Measurements from ENCODE around the gene GADD45A. TPM values are rescaled to one million over a fixed set of nuclear protein-coding genes. Genes with fewer than 3 reads are reported as not detected.

Gene GADD45A
- total and polyA plus RNA-seq, 9 of the 15 experiments (the other 6 are each of a cell fraction or from before 2014, with no cell fraction given) = 21.3 to 156 (median 62.1) TPM

DNA sequence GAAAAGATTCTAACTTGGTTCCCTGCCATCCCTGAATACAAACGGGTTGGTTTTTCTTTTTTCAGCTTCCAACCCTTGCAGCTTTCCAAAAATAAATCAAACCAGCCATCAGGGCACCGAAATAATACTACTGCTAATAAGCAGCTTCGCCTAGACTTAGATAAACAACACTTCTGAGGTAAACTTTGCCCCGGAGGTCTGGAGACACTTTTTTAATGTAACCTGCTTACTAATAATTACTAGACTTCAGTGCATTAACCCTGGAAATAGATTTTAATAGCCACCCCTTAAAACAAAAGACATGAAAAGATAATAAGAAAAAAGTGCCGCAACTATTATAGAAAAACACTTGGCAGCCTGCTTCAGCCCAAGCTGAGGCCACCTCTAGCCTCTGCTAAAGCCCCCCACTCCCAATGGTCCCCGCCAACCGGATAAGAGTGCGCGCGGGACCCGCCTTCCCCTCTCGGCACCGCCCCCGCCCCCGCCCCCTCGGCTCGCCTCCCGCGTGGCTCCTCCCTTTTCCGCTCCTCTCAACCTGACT, 405 bp upstream of the GADD45A start (continued):
- TF ChIP-seq, protein P1, sequence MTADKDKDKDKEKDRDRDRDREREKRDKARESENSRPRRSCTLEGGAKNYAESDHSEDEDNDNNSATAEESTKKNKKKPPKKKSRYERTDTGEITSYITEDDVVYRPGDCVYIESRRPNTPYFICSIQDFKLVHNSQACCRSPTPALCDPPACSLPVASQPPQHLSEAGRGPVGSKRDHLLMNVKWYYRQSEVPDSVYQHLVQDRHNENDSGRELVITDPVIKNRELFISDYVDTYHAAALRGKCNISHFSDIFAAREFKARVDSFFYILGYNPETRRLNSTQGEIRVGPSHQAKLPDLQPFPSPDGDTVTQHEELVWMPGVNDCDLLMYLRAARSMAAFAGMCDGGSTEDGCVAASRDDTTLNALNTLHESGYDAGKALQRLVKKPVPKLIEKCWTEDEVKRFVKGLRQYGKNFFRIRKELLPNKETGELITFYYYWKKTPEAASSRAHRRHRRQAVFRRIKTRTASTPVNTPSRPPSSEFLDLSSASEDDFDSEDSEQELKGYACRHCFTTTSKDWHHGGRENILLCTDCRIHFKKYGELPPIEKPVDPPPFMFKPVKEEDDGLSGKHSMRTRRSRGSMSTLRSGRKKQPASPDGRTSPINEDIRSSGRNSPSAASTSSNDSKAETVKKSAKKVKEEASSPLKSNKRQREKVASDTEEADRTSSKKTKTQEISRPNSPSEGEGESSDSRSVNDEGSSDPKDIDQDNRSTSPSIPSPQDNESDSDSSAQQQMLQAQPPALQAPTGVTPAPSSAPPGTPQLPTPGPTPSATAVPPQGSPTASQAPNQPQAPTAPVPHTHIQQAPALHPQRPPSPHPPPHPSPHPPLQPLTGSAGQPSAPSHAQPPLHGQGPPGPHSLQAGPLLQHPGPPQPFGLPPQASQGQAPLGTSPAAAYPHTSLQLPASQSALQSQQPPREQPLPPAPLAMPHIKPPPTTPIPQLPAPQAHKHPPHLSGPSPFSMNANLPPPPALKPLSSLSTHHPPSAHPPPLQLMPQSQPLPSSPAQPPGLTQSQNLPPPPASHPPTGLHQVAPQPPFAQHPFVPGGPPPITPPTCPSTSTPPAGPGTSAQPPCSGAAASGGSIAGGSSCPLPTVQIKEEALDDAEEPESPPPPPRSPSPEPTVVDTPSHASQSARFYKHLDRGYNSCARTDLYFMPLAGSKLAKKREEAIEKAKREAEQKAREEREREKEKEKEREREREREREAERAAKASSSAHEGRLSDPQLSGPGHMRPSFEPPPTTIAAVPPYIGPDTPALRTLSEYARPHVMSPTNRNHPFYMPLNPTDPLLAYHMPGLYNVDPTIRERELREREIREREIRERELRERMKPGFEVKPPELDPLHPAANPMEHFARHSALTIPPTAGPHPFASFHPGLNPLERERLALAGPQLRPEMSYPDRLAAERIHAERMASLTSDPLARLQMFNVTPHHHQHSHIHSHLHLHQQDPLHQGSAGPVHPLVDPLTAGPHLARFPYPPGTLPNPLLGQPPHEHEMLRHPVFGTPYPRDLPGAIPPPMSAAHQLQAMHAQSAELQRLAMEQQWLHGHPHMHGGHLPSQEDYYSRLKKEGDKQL (CRISPR knock-in tag; IDR thresholded peaks at IDR 0.05; ENCODE audit: borderline replicate concordance) = no peak
- TF ChIP-seq MTA1 (IDR thresholded peaks at IDR 0.05; ENCODE audit: borderline replicate concordance) = no peak
- TF ChIP-seq EGR1 (conservative IDR thresholded peaks at IDR 0.05) = peak; percentile 86
- TF ChIP-seq, protein P2, sequence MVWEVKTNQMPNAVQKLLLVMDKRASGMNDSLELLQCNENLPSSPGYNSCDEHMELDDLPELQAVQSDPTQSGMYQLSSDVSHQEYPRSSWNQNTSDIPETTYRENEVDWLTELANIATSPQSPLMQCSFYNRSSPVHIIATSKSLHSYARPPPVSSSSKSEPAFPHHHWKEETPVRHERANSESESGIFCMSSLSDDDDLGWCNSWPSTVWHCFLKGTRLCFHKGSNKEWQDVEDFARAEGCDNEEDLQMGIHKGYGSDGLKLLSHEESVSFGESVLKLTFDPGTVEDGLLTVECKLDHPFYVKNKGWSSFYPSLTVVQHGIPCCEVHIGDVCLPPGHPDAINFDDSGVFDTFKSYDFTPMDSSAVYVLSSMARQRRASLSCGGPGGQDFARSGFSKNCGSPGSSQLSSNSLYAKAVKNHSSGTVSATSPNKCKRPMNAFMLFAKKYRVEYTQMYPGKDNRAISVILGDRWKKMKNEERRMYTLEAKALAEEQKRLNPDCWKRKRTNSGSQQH (CRISPR knock-in tag; IDR thresholded peaks at IDR 0.05) = no peak
- TF ChIP-seq, protein P3, sequence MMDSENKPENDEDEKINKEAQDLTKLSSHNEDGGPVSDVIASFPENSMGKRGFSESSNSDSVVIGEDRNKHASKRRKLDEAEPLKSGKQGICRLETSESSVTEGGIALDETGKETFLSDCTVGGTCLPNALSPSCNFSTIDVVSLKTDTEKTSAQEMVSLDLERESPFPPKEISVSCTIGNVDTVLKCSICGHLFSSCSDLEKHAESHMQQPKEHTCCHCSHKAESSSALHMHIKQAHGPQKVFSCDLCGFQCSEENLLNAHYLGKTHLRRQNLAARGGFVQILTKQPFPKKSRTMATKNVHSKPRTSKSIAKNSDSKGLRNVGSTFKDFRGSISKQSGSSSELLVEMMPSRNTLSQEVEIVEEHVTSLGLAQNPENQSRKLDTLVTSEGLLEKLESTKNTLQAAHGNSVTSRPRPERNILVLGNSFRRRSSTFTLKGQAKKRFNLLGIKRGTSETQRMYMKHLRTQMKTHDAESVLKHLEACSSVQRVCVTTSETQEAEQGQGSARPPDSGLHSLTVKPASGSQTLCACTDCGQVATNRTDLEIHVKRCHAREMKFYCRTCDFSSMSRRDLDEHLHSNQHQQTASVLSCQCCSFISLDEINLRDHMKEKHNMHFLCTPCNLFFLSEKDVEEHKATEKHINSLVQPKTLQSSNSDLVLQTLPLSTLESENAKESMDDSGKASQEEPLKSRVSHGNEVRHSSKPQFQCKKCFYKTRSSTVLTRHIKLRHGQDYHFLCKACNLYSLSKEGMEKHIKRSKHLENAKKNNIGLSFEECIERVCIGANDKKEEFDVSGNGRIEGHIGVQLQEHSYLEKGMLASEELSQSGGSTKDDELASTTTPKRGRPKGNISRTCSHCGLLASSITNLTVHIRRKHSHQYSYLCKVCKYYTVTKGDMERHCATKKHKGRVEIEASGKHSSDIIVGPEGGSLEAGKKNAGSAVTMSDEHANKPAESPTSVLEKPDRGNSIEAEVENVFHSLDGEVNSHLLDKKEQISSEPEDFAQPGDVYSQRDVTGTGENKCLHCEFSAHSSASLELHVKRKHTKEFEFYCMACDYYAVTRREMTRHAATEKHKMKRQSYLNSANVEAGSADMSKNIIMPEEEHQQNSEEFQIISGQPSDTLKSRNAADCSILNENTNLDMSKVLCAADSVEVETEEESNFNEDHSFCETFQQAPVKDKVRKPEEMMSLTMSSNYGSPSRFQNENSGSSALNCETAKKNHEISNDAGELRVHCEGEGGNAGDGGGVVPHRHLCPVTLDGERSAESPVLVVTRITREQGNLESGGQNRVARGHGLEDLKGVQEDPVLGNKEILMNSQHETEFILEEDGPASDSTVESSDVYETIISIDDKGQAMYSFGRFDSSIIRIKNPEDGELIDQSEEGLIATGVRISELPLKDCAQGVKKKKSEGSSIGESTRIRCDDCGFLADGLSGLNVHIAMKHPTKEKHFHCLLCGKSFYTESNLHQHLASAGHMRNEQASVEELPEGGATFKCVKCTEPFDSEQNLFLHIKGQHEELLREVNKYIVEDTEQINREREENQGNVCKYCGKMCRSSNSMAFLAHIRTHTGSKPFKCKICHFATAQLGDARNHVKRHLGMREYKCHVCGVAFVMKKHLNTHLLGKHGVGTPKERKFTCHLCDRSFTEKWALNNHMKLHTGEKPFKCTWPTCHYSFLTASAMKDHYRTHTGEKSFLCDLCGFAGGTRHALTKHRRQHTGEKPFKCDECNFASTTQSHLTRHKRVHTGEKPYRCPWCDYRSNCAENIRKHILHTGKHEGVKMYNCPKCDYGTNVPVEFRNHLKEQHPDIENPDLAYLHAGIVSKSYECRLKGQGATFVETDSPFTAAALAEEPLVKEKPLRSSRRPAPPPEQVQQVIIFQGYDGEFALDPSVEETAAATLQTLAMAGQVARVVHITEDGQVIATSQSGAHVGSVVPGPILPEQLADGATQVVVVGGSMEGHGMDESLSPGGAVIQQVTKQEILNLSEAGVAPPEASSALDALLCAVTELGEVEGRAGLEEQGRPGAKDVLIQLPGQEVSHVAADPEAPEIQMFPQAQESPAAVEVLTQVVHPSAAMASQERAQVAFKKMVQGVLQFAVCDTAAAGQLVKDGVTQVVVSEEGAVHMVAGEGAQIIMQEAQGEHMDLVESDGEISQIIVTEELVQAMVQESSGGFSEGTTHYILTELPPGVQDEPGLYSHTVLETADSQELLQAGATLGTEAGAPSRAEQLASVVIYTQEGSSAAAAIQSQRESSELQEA (IDR thresholded peaks at IDR 0.05; ENCODE audit: low read depth) = no peak
- no peak for TF ChIP-seq CREB1 (IDR thresholded peaks at IDR 0.05)
- no peak for TF ChIP-seq CREB1 (CRISPR knock-in tag; IDR thresholded peaks at IDR 0.05)
- TF ChIP-seq CHD1 (IDR thresholded peaks at IDR 0.05; ENCODE audit: low read length) = peak; percentile 55
- TF ChIP-seq, protein P4, sequence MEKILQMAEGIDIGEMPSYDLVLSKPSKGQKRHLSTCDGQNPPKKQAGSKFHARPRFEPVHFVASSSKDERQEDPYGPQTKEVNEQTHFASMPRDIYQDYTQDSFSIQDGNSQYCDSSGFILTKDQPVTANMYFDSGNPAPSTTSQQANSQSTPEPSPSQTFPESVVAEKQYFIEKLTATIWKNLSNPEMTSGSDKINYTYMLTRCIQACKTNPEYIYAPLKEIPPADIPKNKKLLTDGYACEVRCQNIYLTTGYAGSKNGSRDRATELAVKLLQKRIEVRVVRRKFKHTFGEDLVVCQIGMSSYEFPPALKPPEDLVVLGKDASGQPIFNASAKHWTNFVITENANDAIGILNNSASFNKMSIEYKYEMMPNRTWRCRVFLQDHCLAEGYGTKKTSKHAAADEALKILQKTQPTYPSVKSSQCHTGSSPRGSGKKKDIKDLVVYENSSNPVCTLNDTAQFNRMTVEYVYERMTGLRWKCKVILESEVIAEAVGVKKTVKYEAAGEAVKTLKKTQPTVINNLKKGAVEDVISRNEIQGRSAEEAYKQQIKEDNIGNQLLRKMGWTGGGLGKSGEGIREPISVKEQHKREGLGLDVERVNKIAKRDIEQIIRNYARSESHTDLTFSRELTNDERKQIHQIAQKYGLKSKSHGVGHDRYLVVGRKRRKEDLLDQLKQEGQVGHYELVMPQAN (IDR thresholded peaks at IDR 0.05; ENCODE audit: borderline replicate concordance) = no peak
